GM18861 (cell line): ENCODE results near the gene RNFT2.

ENCODE experiments used
- ATAC-seq: cut with Tn5 transposase; IDR thresholded peaks from one replicate; pipeline ENCODE4 v1.9.1; 2021; ENCODE audit not compliant: unreplicated experiment

Gene RNFT2

DNA sequence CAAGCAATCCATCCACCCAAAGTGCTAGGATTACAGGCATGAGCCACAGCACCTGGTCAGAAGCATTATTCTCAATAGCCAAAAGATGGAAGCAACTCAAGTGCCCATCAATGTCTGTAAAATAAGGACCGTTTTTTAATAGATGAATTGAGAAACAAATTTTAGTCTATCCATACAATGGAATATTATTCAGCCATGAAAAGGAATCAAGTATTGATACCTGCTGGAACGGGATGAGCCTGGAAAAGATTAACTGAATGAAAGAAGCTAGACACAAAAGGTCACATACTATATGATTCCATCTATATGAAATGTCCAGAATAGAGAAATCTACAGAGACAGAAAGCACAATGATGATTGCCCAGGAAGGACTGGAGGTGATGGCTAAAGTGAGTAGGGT is 163.5 kb downstream of the RNFT2 start:
- no peak for ATAC-seq
